A549 (cell line): ENCODE measurements around the gene AFDN.

ENCODE experiments used
- NFE2L2 ChIP-seq: fragments of 150-350 bp; conservative IDR thresholded peaks from 2 replicates; pipeline ENCODE4 v1.6.1; 2014; ENCODE audit warnings: low read length
- ZFP36 ChIP-seq: fragments of 450-650 bp; IDR thresholded peaks from 2 replicates; pipeline ENCODE4 v1.6.1; 2014; ENCODE audit warnings: borderline replicate concordance; ENCODE audit not compliant: partially characterized antibody
- TF ChIP-seq, protein P1 (sequence below): fragments of >200 bp; sonication (Bioruptor Twin); formaldehyde crosslinking; IDR thresholded peaks from 3 replicates; pipeline ENCODE4 v1.5.1; 2016
- TF ChIP-seq, protein P2 (sequence below): fragments of 450-650 bp; IDR thresholded peaks from 2 replicates; pipeline ENCODE4 v1.6.1; 2014; ENCODE audit warnings: antibody characterized with exemption

DNA sequence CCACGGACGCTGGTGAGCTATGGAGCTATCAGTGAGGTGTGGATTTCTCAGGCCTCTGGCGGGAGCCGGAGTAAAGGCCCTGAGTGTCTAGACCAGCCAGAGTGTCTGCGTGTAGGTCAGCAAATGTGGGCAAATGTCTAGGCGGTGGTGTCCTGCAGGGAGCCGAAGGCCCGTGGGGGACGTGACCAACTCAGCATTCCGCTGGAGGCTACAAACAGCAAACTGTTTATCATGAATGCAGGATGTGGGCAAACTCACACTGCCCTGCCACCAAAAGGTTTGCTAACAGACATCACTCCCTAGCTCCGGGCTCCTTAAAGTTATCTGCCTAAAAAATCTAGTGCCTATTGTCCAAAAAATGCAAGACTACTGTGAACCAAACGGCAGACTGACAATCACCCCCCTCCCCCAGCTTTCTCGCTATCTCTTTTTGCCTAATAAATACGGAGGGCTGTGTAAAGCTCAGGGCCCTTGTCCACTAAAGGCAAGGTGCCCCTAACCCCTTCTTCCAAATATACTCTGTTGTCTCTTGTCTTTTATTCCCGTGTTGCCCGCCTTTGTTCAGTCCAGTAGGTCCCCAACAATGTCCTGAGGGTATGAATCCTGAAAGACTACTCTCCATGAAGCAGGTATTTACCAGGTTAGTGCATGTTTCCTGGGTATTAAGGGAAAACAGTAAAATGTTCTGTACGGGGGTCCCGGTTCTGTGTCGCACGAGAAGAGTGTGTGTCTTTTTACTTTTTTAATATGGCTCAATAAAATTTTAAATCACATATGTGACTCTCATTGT, 29.0 kb upstream of the AFDN start:
- TF ChIP-seq, protein P1, sequence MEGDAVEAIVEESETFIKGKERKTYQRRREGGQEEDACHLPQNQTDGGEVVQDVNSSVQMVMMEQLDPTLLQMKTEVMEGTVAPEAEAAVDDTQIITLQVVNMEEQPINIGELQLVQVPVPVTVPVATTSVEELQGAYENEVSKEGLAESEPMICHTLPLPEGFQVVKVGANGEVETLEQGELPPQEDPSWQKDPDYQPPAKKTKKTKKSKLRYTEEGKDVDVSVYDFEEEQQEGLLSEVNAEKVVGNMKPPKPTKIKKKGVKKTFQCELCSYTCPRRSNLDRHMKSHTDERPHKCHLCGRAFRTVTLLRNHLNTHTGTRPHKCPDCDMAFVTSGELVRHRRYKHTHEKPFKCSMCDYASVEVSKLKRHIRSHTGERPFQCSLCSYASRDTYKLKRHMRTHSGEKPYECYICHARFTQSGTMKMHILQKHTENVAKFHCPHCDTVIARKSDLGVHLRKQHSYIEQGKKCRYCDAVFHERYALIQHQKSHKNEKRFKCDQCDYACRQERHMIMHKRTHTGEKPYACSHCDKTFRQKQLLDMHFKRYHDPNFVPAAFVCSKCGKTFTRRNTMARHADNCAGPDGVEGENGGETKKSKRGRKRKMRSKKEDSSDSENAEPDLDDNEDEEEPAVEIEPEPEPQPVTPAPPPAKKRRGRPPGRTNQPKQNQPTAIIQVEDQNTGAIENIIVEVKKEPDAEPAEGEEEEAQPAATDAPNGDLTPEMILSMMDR, result no peak
- TF ChIP-seq, protein P2, sequence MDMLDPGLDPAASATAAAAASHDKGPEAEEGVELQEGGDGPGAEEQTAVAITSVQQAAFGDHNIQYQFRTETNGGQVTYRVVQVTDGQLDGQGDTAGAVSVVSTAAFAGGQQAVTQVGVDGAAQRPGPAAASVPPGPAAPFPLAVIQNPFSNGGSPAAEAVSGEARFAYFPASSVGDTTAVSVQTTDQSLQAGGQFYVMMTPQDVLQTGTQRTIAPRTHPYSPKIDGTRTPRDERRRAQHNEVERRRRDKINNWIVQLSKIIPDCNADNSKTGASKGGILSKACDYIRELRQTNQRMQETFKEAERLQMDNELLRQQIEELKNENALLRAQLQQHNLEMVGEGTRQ, result no peak
- no peak for TF ChIP-seq NFE2L2
- no peak for TF ChIP-seq ZFP36
